GM12874 (cell line): Measurements from ENCODE around the gene USH1C.

ENCODE experiments used
- CTCF ChIP-seq: IDR thresholded peaks from 2 replicates; pipeline ENCODE4 v1.5.1; 2011; ENCODE audit warnings: low read depth, mild to moderate bottlenecking, control low read depth, low read length, moderate library complexity; ENCODE audit not compliant: insufficient read depth

The USH1C gene

GRCh38 chr11:17515443-17516176, 28.6 kb downstream of the USH1C start:
- TF ChIP-seq CTCF = no peak

- no peak for TF ChIP-seq CTCF
These were observed 29.7 kb downstream of the USH1C start for GRCh38 chr11:17514476-17514875.

- no peak for TF ChIP-seq CTCF
These were observed 30.4 kb downstream of the USH1C start for GRCh38 chr11:17513853-17514252.

DNA sequence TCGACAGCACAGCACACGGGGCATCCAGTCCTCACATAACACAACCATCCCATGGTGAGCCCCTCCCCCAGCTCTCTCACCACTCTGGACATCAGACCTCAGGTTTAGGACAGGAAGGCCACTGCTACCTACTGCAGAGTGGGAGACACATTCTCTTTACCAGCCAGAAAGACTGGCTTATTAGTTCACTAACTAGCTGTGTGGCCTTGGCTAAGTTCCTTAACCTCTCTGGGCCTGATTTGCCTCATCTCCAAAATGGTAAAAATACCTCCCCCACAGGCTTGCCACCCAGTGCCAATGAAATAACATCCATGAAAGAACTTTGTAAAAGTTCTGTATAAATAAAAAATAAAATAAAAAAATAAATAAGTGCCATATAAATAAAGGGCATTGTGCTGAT, 32.1 kb downstream of the USH1C start:
- no peak for TF ChIP-seq CTCF

DNA sequence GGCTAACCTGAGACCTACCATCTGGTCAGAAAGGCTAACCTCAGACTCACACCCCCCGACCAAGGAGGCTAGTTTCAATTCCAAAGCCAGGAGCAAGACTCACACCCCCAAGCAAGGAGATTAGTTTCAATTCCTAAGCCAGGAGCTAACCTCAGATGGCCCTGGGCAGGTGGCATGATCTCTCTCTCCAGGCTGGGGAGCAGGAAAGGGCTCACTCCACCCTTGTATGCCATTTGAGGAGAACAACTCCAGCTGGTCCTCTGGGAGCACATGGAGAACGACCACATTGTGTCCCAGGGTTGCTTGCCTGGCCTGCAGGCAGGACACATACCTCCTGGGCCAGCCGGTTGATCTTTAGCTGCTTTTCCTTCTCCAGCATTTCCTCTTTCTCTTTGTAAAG, 32.6 kb downstream of the USH1C start:
- TF ChIP-seq CTCF = no peak

- TF ChIP-seq CTCF = no peak
These were observed 33.6 kb downstream of the USH1C start for GRCh38 chr11:17510507-17511206.

DNA sequence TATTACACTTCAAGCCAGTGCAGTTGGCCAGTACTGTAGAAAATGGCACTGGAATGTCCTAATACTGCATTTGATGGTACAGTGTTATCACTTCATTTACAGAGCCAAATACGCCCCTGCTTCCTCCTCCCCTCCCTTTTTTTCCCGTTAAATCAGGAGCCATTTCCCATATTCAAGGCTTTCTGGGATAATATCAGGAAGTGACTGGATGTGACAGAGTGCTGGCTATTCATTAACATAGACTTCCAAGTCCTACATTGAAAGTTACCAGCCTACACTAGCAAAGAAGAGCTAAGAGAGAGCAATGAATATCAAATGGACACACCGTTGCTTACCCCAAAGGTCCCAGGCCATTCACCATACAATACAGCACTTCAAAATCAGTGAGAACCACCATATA, 35.4 kb downstream of the USH1C start:
- TF ChIP-seq CTCF = no peak
